C4-2B (cell line): ENCODE measurements around the gene SOX8.

Experiments used
- H3K27ac ChIP-seq: fragments of 450-650 bp; 2 replicates; pipeline ENCODE4 v1.5.1; 2017
- ZFX ChIP-seq: fragments of 450-650 bp; IDR thresholded peaks from 2 replicates; pipeline ENCODE4 v1.6.1; 2017
- TF ChIP-seq, protein P1 (sequence below): fragments of 450-650 bp; conservative IDR thresholded peaks from 2 replicates; pipeline ENCODE4 v1.5.1; 2017; ENCODE audit warnings: mild to moderate bottlenecking

The SOX8 gene

DNA sequence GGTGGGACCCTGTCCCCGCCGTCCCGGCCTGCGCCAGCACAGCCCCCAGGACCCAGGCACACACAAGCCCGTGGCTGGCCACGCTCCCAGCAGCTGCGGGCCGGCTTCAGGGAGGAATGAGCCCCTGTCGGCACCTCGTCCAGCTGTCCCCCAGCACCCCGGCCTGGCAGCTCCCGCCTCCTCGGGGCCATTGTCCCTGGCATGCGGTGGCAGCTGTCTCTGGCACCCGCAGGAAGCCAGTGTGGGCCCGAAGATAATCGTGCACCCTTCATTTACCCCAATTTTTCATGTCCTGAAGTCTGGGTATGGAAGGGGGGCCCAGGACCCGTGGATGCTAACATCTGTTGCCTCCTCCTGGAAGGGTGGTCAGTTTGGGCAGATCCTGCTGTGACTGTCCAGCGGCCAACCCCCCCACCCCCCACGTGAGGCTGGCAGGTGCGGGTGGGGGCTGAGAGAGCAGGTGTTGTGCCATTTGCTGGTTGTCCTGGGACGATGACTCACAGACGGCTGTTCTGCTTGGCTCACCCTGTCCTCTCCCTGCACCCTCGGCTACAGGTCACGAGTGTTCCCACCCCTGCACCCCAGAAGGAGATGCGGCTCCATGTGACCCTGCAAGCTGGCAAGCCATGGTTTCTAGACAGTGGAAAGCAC is 6.8 kb upstream of the SOX8 start:
- TF ChIP-seq, protein P1, sequence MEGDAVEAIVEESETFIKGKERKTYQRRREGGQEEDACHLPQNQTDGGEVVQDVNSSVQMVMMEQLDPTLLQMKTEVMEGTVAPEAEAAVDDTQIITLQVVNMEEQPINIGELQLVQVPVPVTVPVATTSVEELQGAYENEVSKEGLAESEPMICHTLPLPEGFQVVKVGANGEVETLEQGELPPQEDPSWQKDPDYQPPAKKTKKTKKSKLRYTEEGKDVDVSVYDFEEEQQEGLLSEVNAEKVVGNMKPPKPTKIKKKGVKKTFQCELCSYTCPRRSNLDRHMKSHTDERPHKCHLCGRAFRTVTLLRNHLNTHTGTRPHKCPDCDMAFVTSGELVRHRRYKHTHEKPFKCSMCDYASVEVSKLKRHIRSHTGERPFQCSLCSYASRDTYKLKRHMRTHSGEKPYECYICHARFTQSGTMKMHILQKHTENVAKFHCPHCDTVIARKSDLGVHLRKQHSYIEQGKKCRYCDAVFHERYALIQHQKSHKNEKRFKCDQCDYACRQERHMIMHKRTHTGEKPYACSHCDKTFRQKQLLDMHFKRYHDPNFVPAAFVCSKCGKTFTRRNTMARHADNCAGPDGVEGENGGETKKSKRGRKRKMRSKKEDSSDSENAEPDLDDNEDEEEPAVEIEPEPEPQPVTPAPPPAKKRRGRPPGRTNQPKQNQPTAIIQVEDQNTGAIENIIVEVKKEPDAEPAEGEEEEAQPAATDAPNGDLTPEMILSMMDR: no peak
- no peak for TF ChIP-seq ZFX
- no peak overlapping the region for H3K27ac ChIP-seq

DNA sequence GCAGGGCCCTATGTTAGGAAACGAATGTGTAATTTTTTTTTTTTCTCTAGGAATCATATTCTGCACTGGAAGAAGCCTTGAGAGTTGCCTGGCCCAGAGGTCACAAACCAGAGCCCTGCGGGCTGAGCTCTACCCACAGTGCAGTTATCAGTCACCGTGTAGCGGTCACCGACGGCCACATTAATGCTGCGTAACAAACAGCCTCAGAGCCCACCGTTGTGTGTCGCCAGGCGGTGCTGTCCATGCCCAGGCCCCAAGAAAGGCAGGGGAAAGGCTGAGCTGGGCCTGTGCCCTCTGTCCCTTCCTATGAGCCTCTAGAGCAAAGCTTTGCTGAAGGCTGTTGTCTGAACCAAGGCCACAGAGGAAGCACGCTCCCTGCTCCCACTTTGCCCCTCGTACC is 6.3 kb upstream of the SOX8 start:
- TF ChIP-seq ZFX: no peak
- TF ChIP-seq, protein P1: no peak

DNA sequence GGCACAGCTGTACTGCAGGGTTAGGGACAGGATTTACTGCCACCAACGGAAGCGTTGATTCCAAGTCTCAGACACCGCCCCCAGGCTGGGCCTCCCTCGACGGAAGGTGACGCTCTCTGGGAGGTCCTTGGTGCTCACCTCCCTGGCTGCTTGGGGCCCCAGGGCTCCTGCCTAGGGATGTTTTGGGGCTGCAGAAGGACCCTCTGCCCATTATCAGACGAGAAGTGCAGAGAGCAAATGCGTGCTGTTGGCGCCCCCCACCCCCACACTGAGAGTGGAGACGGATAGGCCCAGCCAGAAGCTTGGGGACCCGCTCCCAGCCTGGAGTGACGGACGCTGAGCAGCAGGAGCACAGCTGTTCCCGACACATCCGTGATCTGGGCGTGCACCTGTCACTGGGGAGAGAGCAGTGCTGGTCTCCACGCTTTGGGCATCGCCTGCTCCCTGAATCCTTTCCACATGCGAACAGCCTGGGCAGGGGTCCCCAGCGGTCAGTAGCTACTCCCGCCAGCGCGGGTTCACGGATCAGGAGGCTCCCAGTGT is 5.1 kb upstream of the SOX8 start:
- TF ChIP-seq, protein P1: no peak
- TF ChIP-seq ZFX: no peak
- no peak overlapping the region for H3K27ac ChIP-seq

More for the DNA sequence above, 6.3 kb upstream of the SOX8 start:
- H3K27ac ChIP-seq: no peak overlapping the region

DNA sequence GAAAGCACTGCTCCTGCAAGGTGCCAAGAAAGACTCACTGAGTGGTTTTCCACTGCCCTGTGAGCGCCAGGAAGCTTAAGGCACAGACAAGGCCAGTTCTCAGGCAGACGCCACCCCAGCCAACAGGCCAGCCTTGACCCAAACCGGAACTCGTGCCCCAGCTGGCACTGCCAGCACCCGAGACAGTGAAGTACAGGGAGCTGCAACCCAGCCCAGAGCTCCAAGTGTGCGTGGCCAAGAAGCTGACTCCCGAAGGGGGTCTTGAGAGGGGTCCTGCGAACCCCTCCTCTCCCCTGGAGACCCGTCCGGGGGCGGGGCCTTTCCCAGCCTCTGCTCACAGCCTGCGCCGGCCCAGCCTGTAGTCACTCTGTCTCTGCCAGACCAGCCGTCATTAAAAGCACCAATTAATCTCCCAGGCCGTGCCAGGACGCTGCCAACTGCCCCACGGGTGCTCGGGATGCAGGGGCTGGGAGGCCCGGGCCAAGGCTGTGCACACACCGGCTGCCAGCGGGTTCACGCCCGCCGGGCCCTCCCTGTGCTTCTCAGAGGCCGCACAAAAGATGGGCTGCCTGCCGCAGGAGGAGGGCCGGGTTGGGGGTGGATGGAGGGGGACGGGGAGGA is 4.4 kb upstream of the SOX8 start:
- no peak overlapping the region for H3K27ac ChIP-seq
- TF ChIP-seq, protein P1: no peak
- TF ChIP-seq ZFX: no peak

DNA sequence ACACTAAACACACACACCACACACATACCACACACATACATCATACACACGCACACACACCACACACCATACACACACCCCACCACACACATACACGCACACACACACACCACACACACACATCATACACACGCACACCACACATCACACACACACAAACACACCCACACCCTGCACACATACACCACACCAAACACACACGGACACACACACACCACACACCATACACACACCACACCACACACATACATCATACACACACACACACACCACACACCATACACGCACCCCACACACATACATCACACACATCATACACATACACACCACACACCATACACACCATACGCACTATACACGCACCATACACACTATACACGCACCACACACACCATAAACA is 3.7 kb upstream of the SOX8 start:
- no peak overlapping the region for H3K27ac ChIP-seq
- TF ChIP-seq, protein P1: no peak
- TF ChIP-seq ZFX: no peak

DNA sequence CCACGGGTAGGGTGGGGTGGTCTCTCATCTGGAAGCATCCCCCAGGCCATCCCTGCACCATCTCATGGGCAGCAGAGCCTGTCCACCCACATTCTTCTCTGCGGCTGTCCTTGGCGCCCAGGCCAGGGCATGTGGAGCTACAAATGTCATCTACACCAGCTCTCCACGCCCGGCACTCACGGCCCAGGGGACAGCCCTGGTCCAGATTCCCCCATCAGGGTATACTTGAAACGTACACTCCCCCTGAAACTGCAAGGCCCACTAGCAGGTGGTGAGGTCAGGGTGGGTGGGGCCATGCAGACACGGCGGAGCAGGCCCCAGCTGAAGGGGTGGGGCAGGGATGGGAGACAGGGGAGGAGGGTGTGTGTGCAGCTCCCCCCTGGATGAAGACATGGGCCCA is 3.2 kb upstream of the SOX8 start:
- no peak overlapping the region for H3K27ac ChIP-seq
- TF ChIP-seq ZFX: no peak
- TF ChIP-seq, protein P1: no peak

DNA sequence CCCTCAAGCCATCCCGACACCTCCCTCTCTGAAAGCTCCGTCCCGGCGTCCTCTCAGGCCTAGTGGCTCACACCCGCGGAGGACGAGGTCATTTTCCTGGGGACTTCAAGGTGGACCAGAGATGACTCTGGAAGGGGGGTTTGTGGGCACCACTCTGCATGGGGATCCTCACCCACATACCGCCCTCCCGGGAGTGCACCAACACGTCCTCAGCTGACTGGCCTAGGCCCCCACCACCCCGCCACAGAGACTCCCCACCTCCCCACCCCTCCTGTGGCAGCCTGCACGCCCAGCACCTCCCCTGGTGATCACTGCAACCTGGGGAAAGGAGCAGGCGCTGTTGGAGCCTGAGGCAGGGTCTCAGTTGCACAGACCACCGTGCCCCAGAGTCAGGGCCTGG is 2.4 kb upstream of the SOX8 start:
- TF ChIP-seq ZFX: no peak
- TF ChIP-seq, protein P1: no peak
- H3K27ac ChIP-seq: no peak overlapping the region
